ENCODE results near the gene GCLM.
"Not testable (repeated sequence)": the region's sequence is repeated elsewhere in the genome, so short reads cannot be mapped to it uniquely, and the experiment has no call there.

GCLM gene, protein sequence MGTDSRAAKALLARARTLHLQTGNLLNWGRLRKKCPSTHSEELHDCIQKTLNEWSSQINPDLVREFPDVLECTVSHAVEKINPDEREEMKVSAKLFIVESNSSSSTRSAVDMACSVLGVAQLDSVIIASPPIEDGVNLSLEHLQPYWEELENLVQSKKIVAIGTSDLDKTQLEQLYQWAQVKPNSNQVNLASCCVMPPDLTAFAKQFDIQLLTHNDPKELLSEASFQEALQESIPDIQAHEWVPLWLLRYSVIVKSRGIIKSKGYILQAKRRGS

DNA sequence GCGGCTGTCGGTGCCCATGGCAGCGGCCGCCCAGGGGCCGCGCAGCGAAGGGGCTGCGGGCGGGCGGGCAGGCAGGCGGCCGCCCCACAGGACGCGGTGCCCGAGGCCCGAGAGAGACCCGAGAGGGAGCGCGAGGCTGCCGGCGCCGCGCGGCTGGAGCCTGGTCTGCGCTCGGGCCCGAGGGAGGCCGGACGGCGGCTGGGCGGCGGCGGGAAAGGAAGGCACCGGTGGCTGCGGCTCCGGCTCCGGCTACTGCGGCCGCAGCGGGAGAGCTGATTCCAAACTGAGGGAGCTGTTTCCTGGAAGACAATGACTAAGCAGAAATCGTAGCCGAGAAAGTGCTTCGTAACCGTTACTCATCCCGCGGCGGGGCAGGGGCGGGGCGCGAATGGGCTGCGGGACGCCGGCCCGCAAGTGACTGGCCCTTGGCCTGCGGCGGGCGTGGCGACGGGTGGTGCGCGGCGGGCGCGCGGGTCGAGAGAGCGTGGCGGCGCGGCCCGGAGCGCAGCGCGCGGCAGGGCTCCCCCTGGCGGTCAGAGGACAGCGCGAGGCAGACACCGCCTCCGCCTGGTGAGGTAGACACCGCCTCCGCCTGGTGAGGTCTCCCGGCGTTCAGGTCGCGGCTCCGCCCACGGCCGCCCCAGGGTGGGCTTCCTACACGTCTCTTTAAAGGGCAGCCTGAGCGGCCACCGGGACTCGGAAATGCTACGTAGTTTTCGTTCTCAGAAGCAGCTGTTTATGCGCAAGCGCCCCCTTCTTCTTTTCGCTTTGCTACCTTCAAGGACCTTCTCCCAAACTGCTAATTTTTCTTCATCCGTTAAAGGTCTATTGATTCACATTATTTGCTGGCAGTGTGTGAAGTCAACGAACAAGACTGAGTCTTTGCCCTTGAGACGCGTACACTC, at the start of gene GCLM:
TSS of gene GCLM (minus strand) at position 285 of the 905 bp plus-strand sequence. CDS start at position 18, 267 bp downstream.
- peak; percentile 95 for DNase-seq

DNA sequence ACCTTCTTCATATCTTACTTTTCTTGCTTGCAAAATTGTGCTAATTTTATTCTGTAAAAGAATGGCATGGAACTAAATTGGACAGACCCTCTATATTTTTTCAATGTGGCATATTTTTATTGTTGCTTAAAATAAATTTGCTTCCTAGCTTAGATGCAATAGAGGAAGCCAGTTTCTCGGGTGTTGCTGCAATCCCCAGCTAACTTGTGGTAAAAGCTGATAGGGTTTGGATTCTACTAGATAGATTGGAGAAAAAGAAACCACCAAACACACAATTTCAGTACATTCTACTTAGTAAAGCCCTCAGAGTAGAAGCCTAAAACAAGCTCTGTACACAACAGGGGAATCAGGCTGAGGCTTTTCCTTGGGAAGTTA, 49.5 kb upstream of the GCLM start:
- DNase-seq = peak; percentile 47

DNA sequence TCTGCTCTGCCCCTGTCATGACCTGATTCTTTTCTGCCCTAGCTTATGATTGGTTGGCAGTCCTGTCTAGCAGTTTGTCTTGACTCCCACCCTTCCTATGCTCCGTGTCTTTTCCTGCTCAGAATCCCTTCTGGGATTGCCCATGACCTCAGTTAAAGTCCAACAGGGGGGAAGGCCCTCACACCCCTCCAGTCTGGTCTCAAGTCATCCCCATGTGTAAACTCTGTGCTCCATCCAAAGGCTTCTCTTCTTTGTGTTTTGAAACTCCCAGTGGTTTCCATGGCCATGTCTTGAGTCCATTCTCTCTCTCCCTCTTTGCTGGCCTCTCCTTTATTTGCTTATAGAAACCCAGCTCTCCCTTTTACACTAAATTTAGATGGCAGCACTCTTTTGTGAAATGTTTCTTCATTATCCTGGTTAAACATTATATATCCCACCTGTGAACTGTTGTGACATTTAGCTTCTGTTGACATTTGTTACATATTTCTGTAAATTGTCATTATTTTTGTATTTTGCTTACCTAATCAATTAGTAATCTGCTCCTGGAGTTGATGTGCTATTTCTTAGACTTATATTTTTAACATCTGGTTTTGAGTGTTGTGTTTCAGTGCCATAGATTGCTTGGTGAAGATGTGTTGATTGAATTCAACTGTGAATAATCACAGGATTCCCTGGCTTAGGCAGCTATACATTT, 48.9 kb upstream of the GCLM start:
- no peak for DNase-seq

DNA sequence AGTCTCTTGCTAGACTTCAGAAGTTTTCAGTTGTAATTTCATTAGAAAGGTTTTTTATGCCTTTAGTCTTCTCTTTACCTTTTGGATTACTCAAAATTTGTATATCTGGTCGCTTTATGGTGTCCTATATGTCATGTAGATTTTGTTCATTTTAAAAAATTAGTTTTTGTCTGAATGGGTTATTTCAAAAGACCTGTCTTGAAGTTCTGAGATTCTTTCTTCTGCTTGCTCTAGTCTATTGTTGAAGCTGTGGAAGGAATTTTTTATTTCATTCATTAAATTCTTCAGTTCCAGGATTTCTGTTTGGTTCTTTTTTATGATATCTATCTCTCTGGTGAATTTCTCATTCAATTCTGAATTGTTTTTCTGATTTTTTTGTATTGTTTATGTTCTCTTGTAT, 46.5 kb upstream of the GCLM start:
- DNase-seq = no peak

DNA sequence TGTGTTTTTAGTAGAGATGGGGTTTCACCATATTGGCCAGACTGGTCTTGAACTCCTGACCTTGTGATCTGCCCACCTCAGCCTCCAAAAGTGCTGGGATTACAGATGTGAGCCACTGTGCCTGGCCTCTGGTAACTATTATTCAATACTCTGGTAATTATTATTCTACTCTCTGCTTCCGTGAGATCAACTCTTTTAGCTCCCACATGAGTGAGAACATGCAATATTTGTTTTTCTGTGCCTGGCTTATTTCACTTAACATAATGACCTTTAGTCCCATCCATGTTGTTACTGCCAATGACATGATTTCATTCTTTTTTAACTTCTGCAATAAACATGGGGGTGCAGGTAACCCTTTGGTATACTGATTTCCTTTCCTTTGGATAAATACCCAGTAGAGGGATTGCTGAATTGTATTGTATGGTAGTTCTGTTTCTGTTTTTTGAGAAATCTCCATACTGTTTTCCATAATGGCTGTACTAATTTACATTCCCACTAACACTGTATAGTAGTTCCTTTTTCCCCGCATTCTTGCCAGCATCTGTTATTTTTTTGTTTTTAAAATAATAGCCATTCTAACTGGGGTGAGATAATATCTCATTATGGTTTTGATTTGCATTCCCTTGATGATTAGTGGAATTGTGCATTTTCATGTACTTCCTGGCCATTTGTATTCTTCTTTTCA, 37.9 kb upstream of the GCLM start:
- DNase-seq = not testable (repeated sequence)

DNA sequence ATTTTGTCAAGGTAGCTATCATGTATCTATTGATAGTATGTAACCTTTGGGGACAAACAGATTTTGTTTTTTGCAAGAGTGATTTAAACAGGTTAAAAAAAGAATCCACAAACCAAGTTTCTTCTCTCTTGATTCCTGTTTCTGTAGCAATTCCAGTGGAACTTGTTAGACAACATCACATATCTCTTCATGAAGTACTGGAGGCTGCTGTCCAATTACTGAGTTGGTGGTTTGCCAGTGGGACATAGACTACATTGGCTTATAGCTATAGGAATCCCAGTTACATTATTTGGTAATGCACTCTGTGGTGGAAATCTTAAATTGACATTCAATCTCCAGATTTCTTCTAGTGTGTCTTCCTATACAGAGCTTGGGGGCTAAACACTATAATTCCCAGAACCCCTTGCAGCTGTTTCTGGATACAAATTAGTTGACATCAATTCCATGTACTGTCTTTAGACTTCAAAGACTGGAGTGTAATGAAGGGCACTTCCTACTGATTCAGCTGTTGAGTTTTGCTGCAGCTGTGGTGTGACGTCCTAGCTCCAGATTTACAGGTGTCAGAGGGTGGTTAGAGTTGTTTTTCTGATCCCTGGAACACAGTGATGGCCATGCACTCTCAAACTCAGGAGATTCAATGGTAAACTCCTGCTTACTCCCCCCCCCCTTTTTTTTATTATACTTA, 29.4 kb upstream of the GCLM start:
- DNase-seq = no peak

DNA sequence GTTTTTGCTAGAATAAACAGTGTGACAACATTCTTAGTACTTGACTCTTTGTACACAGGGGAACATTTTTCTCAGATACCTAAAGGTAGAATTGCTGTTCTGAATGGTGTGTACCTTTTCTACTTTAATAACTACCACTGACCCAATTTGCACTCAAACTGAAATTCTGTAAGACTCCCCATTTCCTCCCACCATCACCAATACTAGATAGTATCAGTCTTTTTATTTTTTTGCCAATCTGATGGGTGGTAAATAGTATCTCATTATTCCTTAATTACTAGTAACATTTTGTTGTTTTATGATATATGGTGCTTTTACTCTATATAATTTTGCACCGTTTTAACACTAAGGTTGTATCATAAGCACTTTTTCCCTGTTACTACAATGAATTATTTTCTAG, 28.8 kb upstream of the GCLM start:
- no peak for DNase-seq

DNA sequence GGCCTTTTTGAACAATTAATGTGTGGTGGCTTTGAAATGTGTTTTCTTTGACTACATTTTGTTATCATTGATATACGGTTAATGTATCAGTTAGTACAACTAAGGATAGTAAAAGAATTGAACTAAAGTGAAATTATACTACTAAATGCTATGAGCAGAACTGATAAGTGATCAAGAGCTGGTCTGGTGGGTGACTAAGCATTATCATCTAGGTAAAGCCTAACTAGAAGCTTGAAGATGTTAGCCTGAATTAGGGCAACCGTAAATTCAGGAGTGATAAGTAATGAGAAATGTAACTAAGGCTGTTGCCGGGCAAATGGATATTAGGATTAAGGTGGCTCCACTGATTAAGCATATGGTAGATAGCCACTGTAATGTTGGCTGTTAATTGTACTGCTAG, 16.0 kb upstream of the GCLM start:
- no peak for DNase-seq

DNA sequence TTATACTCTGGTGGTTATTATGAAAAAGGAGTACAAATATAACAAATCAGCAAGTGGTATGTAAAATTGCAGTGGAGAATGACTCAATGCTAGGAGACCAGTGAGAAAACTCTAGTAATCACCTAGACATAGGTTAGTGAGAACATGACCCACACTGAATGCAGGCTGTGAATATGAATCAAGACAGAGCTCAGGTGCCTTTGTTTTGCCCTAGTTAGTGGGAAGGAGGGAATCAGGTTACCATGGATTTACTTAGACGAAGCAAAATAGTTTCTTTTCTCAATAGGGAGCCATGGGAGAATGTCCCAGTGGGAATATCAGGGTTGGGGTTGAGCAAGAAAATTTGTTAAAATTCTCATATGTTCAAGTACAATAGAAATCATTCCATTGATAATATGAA, 10.6 kb upstream of the GCLM start:
- no peak for DNase-seq

DNA sequence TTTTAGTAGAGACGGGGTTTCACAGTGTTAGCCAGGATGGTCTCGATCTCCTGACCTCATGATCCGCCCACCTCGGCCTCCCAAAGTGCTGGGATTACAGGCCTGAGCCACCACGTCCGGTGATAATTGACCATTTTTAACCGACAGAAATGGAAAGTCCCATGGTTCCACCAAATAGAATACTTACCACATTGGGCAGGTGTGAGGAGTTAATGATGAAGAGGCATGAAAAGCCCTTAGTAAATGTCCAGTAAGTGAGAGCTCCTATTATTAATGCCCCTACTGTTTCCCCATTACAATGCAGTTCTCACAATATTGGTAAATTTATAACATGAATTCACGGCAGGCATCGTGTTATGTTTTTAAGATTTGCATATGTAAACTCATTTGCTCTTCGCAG, 8.1 kb upstream of the GCLM start:
- no peak for DNase-seq

DNA sequence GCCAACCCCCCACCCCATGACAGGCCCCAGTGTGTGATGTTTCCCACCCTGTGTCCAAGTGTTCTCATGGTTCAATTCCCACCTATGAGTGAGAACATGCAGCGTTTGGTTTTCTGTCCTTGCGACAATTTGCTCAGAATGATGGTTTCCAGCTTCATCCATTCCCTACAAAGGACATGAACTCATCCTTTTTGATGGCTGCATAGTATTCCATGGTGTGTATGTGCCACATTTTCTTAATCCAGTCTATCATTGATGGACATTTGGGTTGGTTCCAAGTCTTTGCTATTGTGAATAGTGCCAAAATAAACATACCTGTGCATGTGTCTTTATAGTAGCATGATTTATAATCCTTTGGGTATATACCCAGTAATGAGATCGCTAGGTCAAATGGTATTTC, 1.6 kb upstream of the GCLM start:
- DNase-seq = not testable (repeated sequence)

DNA sequence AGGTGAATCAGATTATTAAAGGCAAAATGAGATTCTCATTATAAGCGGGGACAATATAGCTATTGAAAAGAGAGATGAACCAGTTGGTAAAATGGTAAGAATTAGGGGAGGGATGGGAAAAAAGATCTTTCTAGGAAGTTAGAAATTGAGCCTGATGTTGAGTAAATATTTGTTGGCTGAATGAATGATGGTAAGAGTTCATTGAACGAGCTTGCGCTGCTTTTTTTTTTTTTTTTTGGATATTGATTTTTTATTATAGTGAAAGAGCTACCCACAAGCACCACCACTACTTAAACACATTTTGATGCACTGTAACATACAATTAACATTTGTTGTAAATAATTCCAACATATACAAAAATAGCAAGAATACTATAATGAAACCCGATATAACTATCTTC, 1.1 kb upstream of the GCLM start:
- DNase-seq = no peak

DNA sequence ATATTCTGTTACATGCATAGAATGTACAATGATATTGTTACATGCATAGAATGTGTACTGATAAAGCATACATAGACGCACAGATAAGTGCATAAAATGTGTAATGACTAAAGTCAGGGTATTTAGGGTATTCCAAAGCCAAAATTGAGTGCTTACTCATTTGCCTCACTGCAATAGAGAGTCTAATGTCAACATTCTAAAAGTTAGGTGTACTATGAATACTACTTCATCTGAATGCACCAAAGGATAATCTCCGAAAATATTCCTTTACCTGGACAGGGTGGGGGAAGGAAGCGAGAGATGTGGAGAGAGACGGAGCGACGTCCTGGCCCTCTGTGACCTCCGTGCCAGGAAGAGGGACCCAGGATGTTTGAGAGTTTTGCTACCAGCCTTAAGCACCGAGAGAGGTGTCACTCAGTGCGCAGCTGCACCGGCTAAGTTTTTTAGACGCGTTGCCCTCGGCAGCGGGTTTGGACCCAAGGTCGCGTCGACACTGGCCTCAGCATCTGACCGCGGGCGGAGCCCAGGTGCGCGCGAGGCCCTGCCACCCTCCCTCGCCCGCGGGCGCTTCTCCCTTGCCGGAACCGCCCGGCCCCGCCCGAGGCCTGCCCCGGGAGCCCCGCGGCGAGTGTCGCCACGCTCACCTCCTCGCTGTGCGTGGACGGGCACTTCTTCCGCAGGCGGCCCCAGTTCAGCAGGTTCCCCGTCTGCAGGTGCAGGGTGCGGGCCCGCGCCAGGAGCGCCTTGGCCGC, 660 bp downstream of the GCLM start:
- peak; percentile 67 for DNase-seq

DNA sequence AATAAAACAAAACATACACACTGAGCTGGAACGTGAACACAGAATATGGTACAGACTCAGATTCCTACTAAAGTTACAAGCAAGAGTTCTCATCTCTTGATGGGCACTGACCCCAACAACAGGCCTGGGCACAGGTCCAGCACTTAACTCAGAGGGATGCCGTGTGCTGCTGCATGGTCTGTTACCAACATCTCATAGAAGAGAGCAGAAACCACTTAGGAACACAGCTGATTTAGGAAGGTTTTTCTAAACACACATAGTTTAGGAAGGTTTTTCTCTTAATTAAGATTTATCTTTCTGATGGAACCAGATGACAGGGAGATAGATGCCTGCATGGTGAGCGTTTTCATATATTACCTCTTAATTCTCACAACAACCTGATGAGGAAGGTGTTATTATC, 1.5 kb downstream of the GCLM start:
- peak; percentile 46 for DNase-seq

DNA sequence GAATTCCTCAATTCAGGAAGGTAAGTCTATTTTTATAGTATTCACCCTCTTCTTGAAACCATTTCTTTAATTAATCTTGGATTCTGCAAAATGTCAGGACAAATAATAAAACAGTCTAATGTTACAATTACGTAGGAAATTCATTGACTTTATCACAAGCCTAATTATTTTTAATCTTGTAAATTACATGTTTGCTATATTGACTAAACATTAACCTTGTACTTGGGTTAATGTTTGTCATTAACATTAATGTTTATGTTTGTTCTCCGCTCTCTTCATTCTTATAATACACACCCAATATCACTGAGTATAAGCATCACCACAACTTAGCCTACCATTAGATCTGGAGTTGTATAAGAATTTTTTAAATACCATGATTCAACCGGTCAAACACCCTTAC, 2.8 kb downstream of the GCLM start:
- no peak for DNase-seq

DNA sequence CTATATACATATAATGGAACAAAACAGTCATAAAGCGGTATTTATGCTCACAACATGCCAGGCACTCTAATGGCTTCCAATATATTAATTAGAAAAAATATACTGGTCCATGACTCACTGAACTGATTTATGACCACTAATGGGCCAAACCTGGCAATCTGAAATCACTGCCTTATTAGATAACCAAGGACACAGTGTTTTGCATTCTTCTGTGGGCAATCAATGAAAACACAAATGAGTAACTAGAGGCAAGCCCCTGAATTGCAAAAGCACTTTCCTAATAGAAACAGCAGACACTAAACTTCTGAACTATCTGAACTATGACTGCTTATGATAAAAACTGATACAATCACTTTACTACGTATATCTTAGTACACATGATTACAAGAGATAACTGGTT, 3.5 kb downstream of the GCLM start:
- peak; percentile 27 for DNase-seq

DNA sequence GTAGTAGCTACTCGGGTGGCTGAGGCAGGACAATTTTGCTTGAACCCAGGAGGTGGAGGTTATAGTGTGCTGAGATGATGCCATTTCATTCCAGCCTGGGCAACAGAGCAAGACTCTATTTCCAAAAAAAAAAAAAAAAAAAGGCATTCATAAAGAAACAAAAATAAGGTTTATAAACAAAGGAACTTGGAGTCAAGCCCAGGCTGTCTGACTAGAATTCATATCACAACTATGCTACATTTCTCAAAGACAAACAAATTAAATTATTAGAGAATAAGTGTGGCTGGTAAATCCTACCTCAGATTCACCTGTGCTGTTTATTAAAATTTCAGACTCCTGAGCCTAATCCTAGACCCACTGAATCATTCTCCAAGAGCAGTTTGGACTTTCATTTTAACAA, 4.2 kb downstream of the GCLM start:
- no peak for DNase-seq

DNA sequence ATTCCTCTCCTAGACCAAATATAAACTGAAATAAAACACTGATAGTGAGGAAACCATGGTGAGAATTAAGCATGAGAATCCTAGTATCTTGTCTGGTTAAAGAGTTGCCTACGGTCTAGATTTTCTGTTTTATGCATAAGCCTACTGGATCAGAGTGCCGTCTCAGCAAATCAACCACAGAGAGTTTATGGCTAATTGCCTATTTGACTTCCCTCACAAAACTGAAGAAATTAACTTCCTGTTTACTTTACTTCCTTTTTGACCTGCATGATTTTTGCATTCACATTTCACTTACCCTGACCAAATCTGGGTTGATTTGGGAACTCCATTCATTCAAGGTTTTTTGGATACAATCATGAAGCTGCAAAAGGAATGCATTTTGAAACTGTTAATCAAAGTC, 5.0 kb downstream of the GCLM start:
- DNase-seq = peak; percentile 64

DNA sequence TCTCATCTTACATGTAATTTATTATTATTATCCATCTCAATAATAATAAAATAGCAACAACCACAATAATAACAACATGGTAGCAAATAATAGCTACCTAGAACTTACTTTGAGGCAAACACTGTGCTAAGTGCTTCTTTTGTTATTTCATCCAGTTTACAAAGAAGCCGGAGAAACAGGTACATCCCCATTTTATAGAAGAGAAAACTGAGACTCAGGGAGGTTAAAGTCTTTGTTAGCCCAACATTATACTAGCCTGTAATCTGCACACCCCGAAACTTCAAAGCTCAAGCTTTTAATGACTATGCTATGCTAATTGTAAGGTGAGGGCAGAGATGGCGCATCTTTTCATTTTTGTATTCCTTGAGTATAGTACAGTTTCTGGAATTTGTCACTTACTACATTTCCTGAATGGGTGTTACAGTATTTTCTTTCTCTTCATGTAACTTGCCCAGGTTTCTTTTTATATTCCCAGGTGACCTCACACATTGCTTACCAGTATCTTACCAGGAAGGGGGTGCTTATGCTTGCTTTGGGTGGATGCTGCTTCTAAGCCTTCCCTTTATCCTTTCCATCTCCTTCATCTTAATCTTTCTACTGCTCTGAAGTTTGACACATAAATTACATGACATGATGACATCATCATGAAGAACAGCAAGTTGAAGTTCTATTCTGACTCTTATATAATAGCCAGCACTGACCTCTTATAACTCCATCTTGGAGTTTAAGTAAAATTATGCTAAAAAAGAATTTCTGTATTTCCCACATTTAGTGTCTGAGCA, 8.3 kb downstream of the GCLM start:
- no peak for DNase-seq

DNA sequence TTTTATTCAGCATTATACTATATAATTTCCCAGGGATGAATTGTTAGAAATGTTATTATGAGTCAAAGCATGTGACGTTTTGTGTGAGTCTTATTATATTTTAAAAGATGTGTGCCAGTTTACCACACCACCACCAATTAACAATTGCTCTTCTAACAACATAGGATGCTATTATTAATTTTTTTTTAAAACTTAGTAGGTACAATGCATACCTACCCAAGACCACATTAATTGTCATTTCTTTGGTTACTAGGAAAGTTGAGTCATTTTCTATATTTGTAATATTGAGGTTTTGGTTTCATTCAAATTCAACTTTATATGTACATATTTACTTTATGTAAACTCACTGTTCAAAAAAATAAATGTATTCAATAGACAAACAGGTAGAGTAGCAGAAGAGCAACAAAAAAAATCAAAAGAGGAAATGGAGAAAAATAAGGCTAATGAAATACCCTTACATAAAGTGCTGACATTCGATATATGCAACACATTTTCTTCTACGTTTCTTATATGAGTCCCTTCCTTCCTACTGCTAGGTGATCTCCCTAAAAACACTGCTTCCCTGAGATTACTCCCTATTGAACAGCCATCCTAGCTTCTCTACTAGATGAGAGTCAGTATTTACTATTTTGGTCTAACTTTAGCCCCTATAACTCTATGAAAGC, 9.6 kb downstream of the GCLM start:
- DNase-seq = no peak
